MCF 10A (cell line): ENCODE data around the gene BMPR1A. TPM values are rescaled to one million over a fixed set of nuclear protein-coding genes. Genes with fewer than 3 reads are reported as not detected.
"Not testable (repeated sequence)": the region's sequence is repeated elsewhere in the genome, so short reads cannot be mapped to it uniquely, and the experiment has no call there.

ENCODE experiments used
- BruUV-seq: library from RNA; stranded (reverse); fragments of 400-500 nt; replicated peaks from 2 replicates; lab custom pipeline; 2021; lab: Mats Ljungman, UMichigan
- CTCF ChIA-PET: fragments of 300-600 bp; sonication (Branson Sonifier 250); formaldehyde crosslinking; extraction: SDS; loops from one replicate; lab custom pipeline; 2021; ENCODE audit warnings: antibody characterized with exemption, inconsistent platforms; lab: Yijun Ruan, JAX
- POLR2A ChIA-PET: fragments of 300-600, 350-650 bp; sonication (Branson Sonifier 250); formaldehyde crosslinking; extraction: SDS; loops from one replicate; lab custom pipeline; 2020; ENCODE audit warnings: antibody characterized with exemption, inconsistent platforms; lab: Yijun Ruan, JAX
- DNase-seq: peaks from one replicate; pipeline ENCODE4 v3.0.0-alpha.2; 2018; ENCODE audit not compliant: unreplicated experiment
- H3K27ac Mint-ChIP-seq: one replicate; pipeline ENCODE4 v1.8.0; 2022; ENCODE audit warnings: mild to moderate bottlenecking, low read depth, mixed read lengths; ENCODE audit not compliant: unreplicated experiment
- H3K27me3 Mint-ChIP-seq: one replicate; pipeline ENCODE4 v1.8.0; 2022; ENCODE audit warnings: mixed read lengths; ENCODE audit not compliant: insufficient read depth, unreplicated experiment
- H3K36me3 Mint-ChIP-seq: one replicate; pipeline ENCODE4 v1.8.0; 2022; ENCODE audit warnings: mild to moderate bottlenecking, moderate library complexity, mixed read lengths; ENCODE audit not compliant: insufficient read depth, unreplicated experiment
- H3K4me1 Mint-ChIP-seq: one replicate; pipeline ENCODE4 v1.8.0; 2022; ENCODE audit warnings: mixed read lengths; ENCODE audit not compliant: insufficient read depth, unreplicated experiment
- H3K4me3 Mint-ChIP-seq: one replicate; pipeline ENCODE4 v1.8.0; 2022; ENCODE audit warnings: mild to moderate bottlenecking, moderate library complexity, mixed read lengths; ENCODE audit not compliant: unreplicated experiment
- H3K9me3 Mint-ChIP-seq: one replicate; pipeline ENCODE4 v1.8.0; 2022; ENCODE audit warnings: mixed read lengths; ENCODE audit not compliant: unreplicated experiment
- intact Hi-C: fragments of 100-400 bp; cut with micrococcal nuclease; formaldehyde crosslinking; loops from 2 replicates; pipeline ENCODE4 v1.14.1; 2022
- total RNA-seq: library from RNA; stranded (reverse); gene quantifications from 2 replicates; pipeline ENCODE4 v1.2.3, GENCODE V29; 2022
- TF ChIP-seq, protein P1 (sequence below): fragments of 200-600 bp; IDR thresholded peaks from one replicate; pipeline ENCODE4 v1.8.0; 2022; ENCODE audit warnings: antibody characterized with exemption, mild to moderate bottlenecking; ENCODE audit not compliant: unreplicated experiment

Gene BMPR1A
- total RNA-seq, 1 experiment from 2014 or later, result 27.3 TPM

DNA sequence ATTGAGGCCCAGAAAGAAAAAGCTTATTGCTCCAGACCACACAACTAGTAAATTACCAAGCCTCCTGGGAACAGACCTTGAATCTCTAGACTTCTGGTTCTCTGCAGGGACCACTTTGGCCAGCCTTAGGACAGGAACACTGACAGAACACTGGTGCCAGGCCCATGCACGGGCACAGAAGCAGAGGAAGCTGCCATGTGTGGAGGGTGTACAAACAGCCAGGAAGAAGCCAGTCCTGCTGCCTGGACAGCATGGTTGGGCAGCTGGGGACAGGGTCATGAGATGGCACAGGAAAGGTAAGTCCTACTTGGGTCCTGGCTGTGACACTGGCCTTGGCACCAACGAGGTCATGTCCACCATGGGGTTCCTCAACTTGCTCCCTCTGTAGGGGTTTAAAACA lies 181.8 kb downstream of the BMPR1A start:
- no peak for DNase-seq
- Mint-ChIP-seq H3K4me3 (no peak overlapping the region), H3K27ac (no peak overlapping the region), H3K9me3 (no peaks in the 10 kb centered on the region), H3K4me1 (no peaks in the 10 kb centered on the region), H3K27me3 (no peaks in the 10 kb centered on the region), H3K36me3 (no peaks in the 10 kb centered on the region)
- intact Hi-C loops, result loop anchor here (2.0 kb wide), 1 partner anchor 29 kb away; no protein-coding TSS in a partner anchor
- ChIA-PET POLR2A (interaction anchor here (0.5 to 2.4 kb wide), 4 partner anchors 32 to 289 kb away, joined by 3 to 9 read pairs (median 5); no protein-coding TSS in a partner anchor), CTCF (interaction anchor here (0.6 to 6.5 kb wide), 15 partner anchors 11 to 747 kb away, joined by 3 to 66 read pairs (median 7); partner anchors contain the start of genes ADIRF and SNCG)
- TF ChIP-seq, protein P1, sequence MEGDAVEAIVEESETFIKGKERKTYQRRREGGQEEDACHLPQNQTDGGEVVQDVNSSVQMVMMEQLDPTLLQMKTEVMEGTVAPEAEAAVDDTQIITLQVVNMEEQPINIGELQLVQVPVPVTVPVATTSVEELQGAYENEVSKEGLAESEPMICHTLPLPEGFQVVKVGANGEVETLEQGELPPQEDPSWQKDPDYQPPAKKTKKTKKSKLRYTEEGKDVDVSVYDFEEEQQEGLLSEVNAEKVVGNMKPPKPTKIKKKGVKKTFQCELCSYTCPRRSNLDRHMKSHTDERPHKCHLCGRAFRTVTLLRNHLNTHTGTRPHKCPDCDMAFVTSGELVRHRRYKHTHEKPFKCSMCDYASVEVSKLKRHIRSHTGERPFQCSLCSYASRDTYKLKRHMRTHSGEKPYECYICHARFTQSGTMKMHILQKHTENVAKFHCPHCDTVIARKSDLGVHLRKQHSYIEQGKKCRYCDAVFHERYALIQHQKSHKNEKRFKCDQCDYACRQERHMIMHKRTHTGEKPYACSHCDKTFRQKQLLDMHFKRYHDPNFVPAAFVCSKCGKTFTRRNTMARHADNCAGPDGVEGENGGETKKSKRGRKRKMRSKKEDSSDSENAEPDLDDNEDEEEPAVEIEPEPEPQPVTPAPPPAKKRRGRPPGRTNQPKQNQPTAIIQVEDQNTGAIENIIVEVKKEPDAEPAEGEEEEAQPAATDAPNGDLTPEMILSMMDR, result no peak
- BruUV-seq, result no TSS peak

DNA sequence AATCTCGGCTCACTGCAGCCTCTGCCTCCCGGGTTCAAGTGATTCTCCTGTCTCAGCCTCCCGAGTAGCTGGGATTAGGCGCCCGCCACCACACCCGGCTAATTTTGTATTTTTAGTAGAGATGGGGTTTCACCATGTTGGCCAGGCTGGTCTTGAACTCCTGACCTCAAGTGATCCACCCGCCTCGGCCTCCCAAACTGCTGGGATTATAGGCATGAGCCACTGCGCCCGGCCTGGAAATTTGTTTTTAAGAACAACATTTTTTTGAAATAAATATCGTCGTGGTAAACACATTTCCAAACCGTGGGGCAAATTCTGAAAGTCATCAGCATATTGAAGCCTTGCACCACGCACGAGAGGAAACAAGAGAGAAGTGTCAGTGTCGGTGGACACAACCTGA lies 183.7 kb downstream of the BMPR1A start:
- not testable (repeated sequence) for DNase-seq, H3K9me3 Mint-ChIP-seq
- POLR2A ChIA-PET, result interaction anchor here (0.6 kb wide), 1 partner anchor 30 kb away, joined by 3 read pairs; no protein-coding TSS in a partner anchor

DNA sequence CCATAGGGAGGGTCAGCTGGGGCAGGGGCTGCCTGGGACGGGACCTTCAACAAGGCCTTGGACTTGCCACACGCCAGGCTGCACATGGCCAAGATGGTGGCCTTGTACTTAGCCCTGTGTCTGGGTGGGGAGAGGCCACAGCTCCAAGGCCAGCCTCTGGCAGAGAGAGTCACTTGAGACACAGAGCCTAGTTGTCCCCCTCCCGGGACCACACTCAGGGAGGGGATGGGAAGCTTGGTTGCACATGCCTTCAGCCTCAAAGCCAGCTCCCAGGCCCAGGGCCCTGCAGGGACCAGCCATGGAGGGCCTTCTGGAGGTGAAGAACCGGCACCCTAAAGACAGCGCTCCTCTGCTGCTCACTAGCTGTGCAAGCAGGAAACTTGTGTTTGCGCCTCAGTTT lies 184.3 kb downstream of the BMPR1A start:
- no peak for DNase-seq
- no peaks in the 10 kb centered on the region for H3K36me3 Mint-ChIP-seq
- no peaks in the 10 kb centered on the region for H3K27me3 Mint-ChIP-seq
- no peak overlapping the region for H3K4me3 Mint-ChIP-seq
- BruUV-seq, result no TSS peak
- H3K27ac Mint-ChIP-seq, result no peak overlapping the region
- ChIA-PET CTCF (interaction anchor here (0.9 to 6.5 kb wide), 7 partner anchors 11 to 247 kb away, joined by 3 to 66 read pairs (median 6); partner anchors contain the start of gene ADIRF), POLR2A (interaction anchor here (0.5 to 0.8 kb wide), 2 partner anchors 28 to 145 kb away, joined by 3 to 4 read pairs; partner anchors contain the start of gene ADIRF)
- intact Hi-C loops, result no loop called here
- H3K4me1 Mint-ChIP-seq, result no peaks in the 10 kb centered on the region
- TF ChIP-seq, protein P1, result no peak
- H3K9me3 Mint-ChIP-seq, result no peaks in the 10 kb centered on the region

More for the DNA sequence above, 183.7 kb downstream of the BMPR1A start:
- H3K27me3 Mint-ChIP-seq, intact Hi-C loops, H3K4me1 Mint-ChIP-seq, H3K27ac Mint-ChIP-seq, BruUV-seq, H3K36me3 Mint-ChIP-seq: not testable (repeated sequence)
- H3K4me3 Mint-ChIP-seq, result peak overlapping the region; percentile 68
- CTCF ChIA-PET, result interaction anchor here (0.6 to 6.5 kb wide), 27 partner anchors 9 to 587 kb away, joined by 3 to 66 read pairs (median 4); partner anchors contain the start of genes ADIRF and MMRN2

DNA sequence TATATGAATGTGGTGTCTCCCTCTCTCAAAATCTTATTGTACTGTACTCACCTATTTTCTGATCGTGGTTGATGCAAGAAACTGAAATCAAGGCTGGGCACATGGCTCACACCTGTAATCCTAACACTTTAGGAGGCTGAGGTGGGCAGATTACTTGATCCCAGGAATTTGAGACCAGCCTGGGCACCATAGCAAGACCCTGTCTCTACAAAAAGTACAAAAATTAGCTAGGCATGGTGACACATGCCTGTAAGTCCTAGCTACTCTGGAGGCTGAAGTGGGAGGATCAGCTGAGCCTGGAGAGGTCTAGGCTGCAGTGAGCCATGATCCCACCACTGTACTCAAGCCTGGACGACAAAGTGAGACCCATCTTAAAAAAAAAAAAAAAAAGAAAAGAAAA lies 185.0 kb downstream of the BMPR1A start:
- Mint-ChIP-seq H3K4me3 (no peak overlapping the region), H3K27ac (no peak overlapping the region), H3K27me3 (no peaks in the 10 kb centered on the region), H3K36me3 (no peaks in the 10 kb centered on the region), H3K9me3 (no peaks in the 10 kb centered on the region), H3K4me1 (no peaks in the 10 kb centered on the region)
- BruUV-seq, result no TSS peak
- CTCF ChIA-PET, result interaction anchor here (1.1 to 6.5 kb wide), 2 partner anchors 18 to 24 kb away, joined by 6 to 66 read pairs; partner anchors contain the start of gene ADIRF
- intact Hi-C loops, result no loop called here
- TF ChIP-seq, protein P1, result no peak
- POLR2A ChIA-PET, result interaction anchor here (0.6 kb wide), 1 partner anchor 17 kb away, joined by 3 read pairs; the partner anchor contains the start of gene SNCG
- no peak for DNase-seq
